Neuron (in vitro differentiated cells): ENCODE data around the gene TDRD7.

Source experiments
- H2AFZ ChIP-seq: one replicate; pipeline ENCODE4 v1.6.1; 2013; ENCODE audit warnings: low read depth, mild to moderate bottlenecking, inconsistent platforms, low read length, moderate library complexity
- H3K27me3 ChIP-seq: one replicate; pipeline ENCODE4 v1.6.1; 2013; ENCODE audit warnings: low read length; ENCODE audit not compliant: insufficient read depth
- H3K36me3 ChIP-seq: one replicate; pipeline ENCODE4 v1.6.1; 2013; ENCODE audit warnings: low read length; ENCODE audit not compliant: insufficient read depth
- H3K4me1 ChIP-seq: one replicate; pipeline ENCODE4 v1.6.1; 2013; ENCODE audit warnings: low read length; ENCODE audit not compliant: insufficient read depth
- H3K4me3 ChIP-seq: 2 replicates; pipeline ENCODE4 v1.5.1; 2013; ENCODE audit warnings: mild to moderate bottlenecking, low read length, moderate library complexity
- H3K9me3 ChIP-seq: one replicate; pipeline ENCODE4 v1.6.1; 2013; ENCODE audit warnings: low read length

Gene TDRD7

GRCh38 chr9:97411789-97412625 is at the start of gene TDRD7:
TDRD7 (plus strand) TSS chr9:97412096; CDS start chr9:97428466, 16,370 bp downstream.
- H3K9me3 ChIP-seq = no peaks in the 10 kb centered on the region
- peak within 1 kb of the TSS; percentile 45 for H3K4me3 ChIP-seq
- peaks cover 37% of the 10 kb centered on the region for H3K27me3 ChIP-seq
- H2AFZ ChIP-seq = peak within 1 kb of the TSS; percentile 70
- no peaks in the 10 kb centered on the region for H3K36me3 ChIP-seq
- no peaks in the 10 kb centered on the region for H3K4me1 ChIP-seq

- no peaks in the 10 kb centered on the region for H3K4me1 ChIP-seq
- H3K36me3 ChIP-seq = peaks cover 14% of the 10 kb centered on the region
- H3K9me3 ChIP-seq = peaks cover 7% of the 10 kb centered on the region
- no peaks in the 10 kb centered on the region for H3K27me3 ChIP-seq
- no peak overlapping the region for H3K4me3 ChIP-seq
- no peak overlapping the region for H2AFZ ChIP-seq
Measured at GRCh38 chr9:97362777-97363545, 48.9 kb upstream of the TDRD7 start.

- H3K27me3 ChIP-seq = no peaks in the 10 kb centered on the region
- peaks cover 15% of the 10 kb centered on the region for H3K36me3 ChIP-seq
- no peaks in the 10 kb centered on the region for H3K4me1 ChIP-seq
- peaks cover 7% of the 10 kb centered on the region for H3K9me3 ChIP-seq
- no peak overlapping the region for H3K4me3 ChIP-seq
- H2AFZ ChIP-seq = no peak overlapping the region
Measured at GRCh38 chr9:97363661-97364299, 48.1 kb upstream of the TDRD7 start.

- peaks cover 15% of the 10 kb centered on the region for H3K36me3 ChIP-seq
- H3K4me3 ChIP-seq = no peak overlapping the region
- H3K4me1 ChIP-seq = no peaks in the 10 kb centered on the region
- H2AFZ ChIP-seq = no peak overlapping the region
- peaks cover 7% of the 10 kb centered on the region for H3K9me3 ChIP-seq
- no peaks in the 10 kb centered on the region for H3K27me3 ChIP-seq
Measured at GRCh38 chr9:97364769-97365490, 47.0 kb upstream of the TDRD7 start.

GRCh38 chr9:97365634-97366033 is 46.3 kb upstream of the TDRD7 start:
- H3K36me3 ChIP-seq = peaks cover 21% of the 10 kb centered on the region
- no peaks in the 10 kb centered on the region for H3K4me1 ChIP-seq
- H3K27me3 ChIP-seq = no peaks in the 10 kb centered on the region
- H3K9me3 ChIP-seq = peaks cover 10% of the 10 kb centered on the region
- H3K4me3 ChIP-seq = no peak overlapping the region
- H2AFZ ChIP-seq = no peak overlapping the region

GRCh38 chr9:97366476-97366875 is 45.4 kb upstream of the TDRD7 start:
- Histone ChIP-seq H2AFZ (no peak overlapping the region), H3K27me3 (no peaks in the 10 kb centered on the region), H3K4me1 (no peaks in the 10 kb centered on the region), H3K9me3 (peaks cover 12% of the 10 kb centered on the region), H3K4me3 (no peak overlapping the region), H3K36me3 (peaks cover 21% of the 10 kb centered on the region)

- peaks cover 13% of the 10 kb centered on the region for H3K9me3 ChIP-seq
- H3K4me3 ChIP-seq = no peak overlapping the region
- no peaks in the 10 kb centered on the region for H3K27me3 ChIP-seq
- peaks cover 21% of the 10 kb centered on the region for H3K36me3 ChIP-seq
- no peak overlapping the region for H2AFZ ChIP-seq
- H3K4me1 ChIP-seq = no peaks in the 10 kb centered on the region
Measured at GRCh38 chr9:97366889-97367288, 45.0 kb upstream of the TDRD7 start.

- H3K4me1 ChIP-seq = no peaks in the 10 kb centered on the region
- no peak overlapping the region for H2AFZ ChIP-seq
- H3K4me3 ChIP-seq = no peak overlapping the region
- H3K36me3 ChIP-seq = peaks cover 21% of the 10 kb centered on the region
- no peaks in the 10 kb centered on the region for H3K27me3 ChIP-seq
- H3K9me3 ChIP-seq = peaks cover 12% of the 10 kb centered on the region
Measured at GRCh38 chr9:97367729-97368128, 44.2 kb upstream of the TDRD7 start.

- peaks cover 10% of the 10 kb centered on the region for H3K9me3 ChIP-seq
- H3K27me3 ChIP-seq = no peaks in the 10 kb centered on the region
- peaks cover 21% of the 10 kb centered on the region for H3K36me3 ChIP-seq
- H2AFZ ChIP-seq = no peak overlapping the region
- no peaks in the 10 kb centered on the region for H3K4me1 ChIP-seq
- no peak overlapping the region for H3K4me3 ChIP-seq
Measured at GRCh38 chr9:97368964-97369363, 42.9 kb upstream of the TDRD7 start.

- no peak overlapping the region for H3K4me3 ChIP-seq
- no peaks in the 10 kb centered on the region for H3K27me3 ChIP-seq
Measured at GRCh38 chr9:97372580-97372979, 39.3 kb upstream of the TDRD7 start.

GRCh38 chr9:97373331-97373730 is 38.6 kb upstream of the TDRD7 start:
- Histone ChIP-seq H3K9me3 (peaks cover 6% of the 10 kb centered on the region), H3K27me3 (no peaks in the 10 kb centered on the region), H3K4me3 (no peak overlapping the region), H3K4me1 (no peaks in the 10 kb centered on the region), H3K36me3 (peaks cover 9% of the 10 kb centered on the region), H2AFZ (no peak overlapping the region)

More at GRCh38 chr9:97372580-97372979, 39.3 kb upstream of the TDRD7 start:
- H2AFZ ChIP-seq = no peak overlapping the region
- H3K4me1 ChIP-seq = no peaks in the 10 kb centered on the region
- peaks cover 12% of the 10 kb centered on the region for H3K36me3 ChIP-seq
- peaks cover 10% of the 10 kb centered on the region for H3K9me3 ChIP-seq

GRCh38 chr9:97374811-97375210 is 37.1 kb upstream of the TDRD7 start:
- peaks cover 6% of the 10 kb centered on the region for H3K9me3 ChIP-seq
- no peak overlapping the region for H3K4me3 ChIP-seq
- peaks cover 9% of the 10 kb centered on the region for H3K36me3 ChIP-seq
- H3K4me1 ChIP-seq = no peaks in the 10 kb centered on the region
- H3K27me3 ChIP-seq = no peaks in the 10 kb centered on the region
- H2AFZ ChIP-seq = no peak overlapping the region
